Common myeloid progenitor, CD34-positive (primary cell): ENCODE measurements around the gene ARMC3.
"Not testable (repeated sequence)": the region's sequence is repeated elsewhere in the genome, so short reads cannot be mapped to it uniquely, and the experiment has no call there.

Source experiments
- CTCF ChIA-PET: fragments of 350-600 bp; sonication (Branson Sonifier 250); formaldehyde crosslinking; loops from one replicate; lab custom pipeline; 2021; ENCODE audit warnings: antibody characterized with exemption; lab: Charles Lee
- POLR2A ChIA-PET: fragments of 350-600 bp; sonication (Branson Sonifier 250); formaldehyde crosslinking; loops from one replicate; lab custom pipeline; 2021; ENCODE audit warnings: antibody characterized with exemption; lab: Charles Lee
- DNase-seq, 3 donors: peaks; one replicate each; pipeline versions ENCODE4 v3.0.0 to v3.0.0-alpha.2; 2013
- H3K27ac ChIP-seq, 2 experiments: 1 replicate in 1 of 2; 2 replicates in 1 of 2; pipeline ENCODE4 v1.7.0; 2013; ENCODE audit warnings: inconsistent platforms in 2 of 2, low read length in 2 of 2, mild to moderate bottlenecking in 2 of 2, low read depth in 1 of 2, moderate library complexity in 1 of 2; ENCODE audit not compliant: severe bottlenecking in 2 of 2, insufficient read depth in 1 of 2, poor library complexity in 1 of 2
- H3K27me3 ChIP-seq, 5 experiments: replicated peaks in 2 of 5; 1 replicate in 3 of 5; 2 replicates in 2 of 5; pipeline versions ENCODE4 v1.6.1 to v1.7.0; 2013; ENCODE audit warnings: low read length in 4 of 5, mild to moderate bottlenecking in 2 of 5, moderate library complexity in 2 of 5, inconsistent platforms in 1 of 5; ENCODE audit not compliant: insufficient read depth in 5 of 5, control insufficient read depth in 4 of 5
- H3K36me3 ChIP-seq, 4 experiments: 1 replicate in 2 of 4; 2 replicates in 2 of 4; pipeline versions ENCODE4 v1.6.1 to v1.7.0; 2013; ENCODE audit warnings: low read length in 3 of 4, control low read depth in 1 of 4, mild to moderate bottlenecking in 1 of 4; ENCODE audit not compliant: control insufficient read depth in 4 of 4, insufficient read depth in 4 of 4
- H3K4me1 ChIP-seq, 4 experiments: 1 replicate in 3 of 4; 2 replicates in 1 of 4; pipeline versions ENCODE4 v1.6.1 to v1.7.1; 2013; ENCODE audit warnings: low read length in 3 of 4, mild to moderate bottlenecking in 3 of 4, control low read depth in 1 of 4, inconsistent platforms in 1 of 4, moderate library complexity in 1 of 4; ENCODE audit not compliant: control insufficient read depth in 4 of 4, insufficient read depth in 4 of 4; ENCODE audit errors: control extremely low read depth in 1 of 4
- H3K4me3 ChIP-seq, 7 experiments: 1 replicate in 4 of 7; 2 replicates in 3 of 7; pipeline versions ENCODE4 v1.5.1 to v1.7.0; 2013; ENCODE audit warnings: mild to moderate bottlenecking in 7 of 7, low read length in 6 of 7, moderate library complexity in 6 of 7, inconsistent platforms in 2 of 7, low read depth in 2 of 7, control low read depth in 1 of 7; ENCODE audit not compliant: insufficient read depth in 4 of 7, control insufficient read depth in 1 of 7; ENCODE audit errors: extremely low read depth in 1 of 7
- H3K9me3 ChIP-seq, 5 experiments: 1 replicate in 4 of 5; 2 replicates in 1 of 5; pipeline versions ENCODE4 v1.6.1 to v1.7.1; 2013; ENCODE audit warnings: low read length in 4 of 5, mild to moderate bottlenecking in 2 of 5, inconsistent platforms in 1 of 5, low read depth in 1 of 5, moderate library complexity in 1 of 5; ENCODE audit not compliant: control insufficient read depth in 4 of 5, insufficient read depth in 2 of 5; ENCODE audit errors: control extremely low read depth in 1 of 5
- WGBS: methylation state at CpG from one replicate; pipeline ENCODE4 v1.1.5; 2013; ENCODE audit not compliant: insufficient coverage; 5-methylcytosine and 5-hydroxymethylcytosine counted together

Gene ARMC3

DNA sequence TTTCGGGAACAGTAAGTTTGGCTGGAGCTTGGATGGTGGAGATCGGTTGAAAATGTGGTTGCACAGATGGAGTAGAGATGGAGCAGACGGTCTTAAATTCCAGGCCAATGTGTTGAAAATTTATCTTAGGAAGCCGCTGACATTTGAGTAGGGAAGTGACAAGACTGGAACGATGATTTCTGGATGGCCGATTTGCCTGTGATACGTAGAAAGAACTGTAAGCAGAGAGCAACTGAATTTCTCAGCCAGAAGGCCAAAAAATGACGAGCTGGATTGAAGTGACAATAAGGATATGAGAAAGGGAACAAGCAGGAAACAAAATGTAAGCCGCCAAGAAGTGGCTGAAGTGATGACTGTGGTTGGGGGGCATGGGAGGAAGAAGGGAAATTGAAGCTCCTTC is 687 bp upstream of the ARMC3 start:
- Histone ChIP-seq H3K4me1 (peaks cover 0 to 11% (median 7%) of the 10 kb centered on the region in 4 experiments), H3K4me3 (peak overlapping the region in 4 of 7 experiments; percentile 62 to 89 (median 76)), H3K9me3 (peaks cover 0 to 3% (median 0%) of the 10 kb centered on the region in 5 experiments), H3K36me3 (no peaks in the 10 kb centered on the region), H3K27ac (no peak overlapping the region), H3K27me3 (no peaks in the 10 kb centered on the region)
- CTCF ChIA-PET: interaction anchor here (1.6 kb wide), 1 partner anchor 11 kb away, joined by 4 read pairs; no protein-coding TSS in a partner anchor
- DNase-seq: no peak
- POLR2A ChIA-PET: no interaction called here
- 67% methylated on average over 9 of the region's 9 CpGs for WGBS

- H3K4me3 ChIP-seq, DNase-seq, H3K9me3 ChIP-seq, POLR2A ChIA-PET, H3K27me3 ChIP-seq, H3K36me3 ChIP-seq, CTCF ChIA-PET, H3K27ac ChIP-seq: not testable (repeated sequence)
- H3K4me1 ChIP-seq: peaks cover 0 to 11% (median 7%) of the 10 kb centered on the region in 4 experiments
- WGBS: no CpG with 5 or more reads among the region's 4 CpGs
Measured at GRCh38 chr10:22929053-22929452, 1.2 kb downstream of the ARMC3 start.

- Histone ChIP-seq H3K36me3 (no peaks in the 10 kb centered on the region), H3K27me3 (no peaks in the 10 kb centered on the region), H3K27ac (no peak overlapping the region), H3K4me1 (peaks cover 0 to 11% (median 7%) of the 10 kb centered on the region in 4 experiments), H3K9me3 (no peaks in the 10 kb centered on the region), H3K4me3 (no peak overlapping the region)
- WGBS: no CpG with 5 or more reads among the region's 2 CpGs
- POLR2A ChIA-PET: no interaction called here
- peak in 1 of 3 donors; percentile 6 for DNase-seq
- CTCF ChIA-PET: no interaction called here
Measured at GRCh38 chr10:22931948-22932347, 4.1 kb downstream of the ARMC3 start.

DNA sequence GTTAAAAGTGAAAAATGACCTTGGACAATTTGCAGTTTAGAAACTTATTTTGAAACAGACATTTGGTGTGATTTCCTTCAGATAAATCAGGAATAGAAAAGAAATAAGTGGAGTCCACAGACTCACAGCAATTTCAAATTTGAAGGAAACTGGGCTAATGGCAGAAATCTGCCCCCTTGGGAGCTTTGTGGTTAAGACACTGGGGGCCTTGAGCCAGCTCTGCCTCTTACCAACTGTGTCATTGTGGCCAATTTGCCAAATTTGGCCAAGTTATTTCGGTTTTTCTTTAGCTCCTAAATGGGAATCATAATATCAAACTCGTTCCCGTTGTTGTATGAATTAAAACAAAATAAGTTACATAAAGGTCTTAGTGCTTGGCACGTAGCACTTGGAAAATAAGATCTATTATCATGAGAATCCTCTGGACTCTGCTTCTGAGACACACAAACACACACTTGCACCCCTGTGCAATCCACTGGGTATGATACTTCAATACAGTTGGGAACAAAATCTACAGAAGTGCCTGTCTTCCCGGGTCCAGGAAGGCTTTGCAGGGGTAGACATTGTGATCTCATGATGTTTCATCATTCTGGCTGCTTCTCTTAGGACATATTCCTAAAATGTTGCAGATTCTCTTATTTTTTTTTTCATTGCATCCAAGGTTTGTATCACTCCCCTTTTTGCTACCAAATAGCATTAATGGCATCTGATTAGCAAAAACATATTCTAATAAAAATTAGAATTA is 4.9 kb downstream of the ARMC3 start:
- ChIA-PET POLR2A (no interaction called here), CTCF (interaction anchor here (0.6 kb wide), 1 partner anchor 76 kb away, joined by 3 read pairs; no protein-coding TSS in a partner anchor)
- H3K4me1 ChIP-seq: peaks cover 0 to 4% (median 4%) of the 10 kb centered on the region in 4 experiments
- no peak for DNase-seq
- H3K27ac ChIP-seq: no peak overlapping the region
- H3K36me3 ChIP-seq: no peaks in the 10 kb centered on the region
- 100% methylated on average over 1 of the region's 5 CpGs for WGBS
- H3K27me3 ChIP-seq: no peaks in the 10 kb centered on the region
- no peaks in the 10 kb centered on the region for H3K9me3 ChIP-seq
- H3K4me3 ChIP-seq: no peak overlapping the region

DNA sequence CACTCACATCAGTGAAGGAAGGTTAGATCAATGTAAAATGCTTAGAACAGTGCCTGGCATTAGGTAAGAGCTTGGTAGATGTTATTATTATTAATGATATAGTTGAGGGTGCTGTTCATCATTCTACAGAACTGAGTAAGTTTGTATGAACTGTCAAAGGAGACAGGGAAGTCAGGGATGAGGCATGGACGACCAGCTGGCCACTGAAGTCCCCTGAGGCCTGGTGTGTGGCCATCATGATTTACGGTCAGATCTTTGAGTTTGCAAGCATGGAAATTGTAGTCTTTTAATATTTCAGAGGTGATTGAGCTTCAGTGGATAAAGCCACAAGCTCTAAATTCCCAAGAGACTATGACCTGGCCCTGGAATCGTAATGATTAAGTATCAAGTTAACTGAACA is 6.9 kb downstream of the ARMC3 start:
- POLR2A ChIA-PET: no interaction called here
- DNase-seq: no peak
- WGBS: 100% methylated on average over 2 of the region's 3 CpGs
- no peaks in the 10 kb centered on the region for H3K27me3 ChIP-seq
- H3K36me3 ChIP-seq: no peaks in the 10 kb centered on the region
- H3K9me3 ChIP-seq: no peaks in the 10 kb centered on the region
- CTCF ChIA-PET: interaction anchor here (1.2 to 2.1 kb wide), 2 partner anchors 9 to 10 kb away, joined by 4 to 9 read pairs; no protein-coding TSS in a partner anchor
- H3K27ac ChIP-seq: no peak overlapping the region
- no peak overlapping the region for H3K4me3 ChIP-seq
- no peaks in the 10 kb centered on the region for H3K4me1 ChIP-seq

GRCh38 chr10:22942437-22942836 is 14.6 kb downstream of the ARMC3 start:
- Histone ChIP-seq H3K27me3 (no peaks in the 10 kb centered on the region), H3K27ac (no peak overlapping the region), H3K9me3 (peaks cover 0 to 9% (median 0%) of the 10 kb centered on the region in 5 experiments), H3K4me3 (no peak overlapping the region), H3K36me3 (no peaks in the 10 kb centered on the region), H3K4me1 (no peaks in the 10 kb centered on the region)
- ChIA-PET POLR2A (no interaction called here), CTCF (interaction anchor here (0.6 kb wide), 1 partner anchor 9 kb away, joined by 3 read pairs; no protein-coding TSS in a partner anchor)
- whole genome bisulfite sequencing: no CpG with 5 or more reads among the region's 1 CpG
- no peak for DNase-seq

DNA sequence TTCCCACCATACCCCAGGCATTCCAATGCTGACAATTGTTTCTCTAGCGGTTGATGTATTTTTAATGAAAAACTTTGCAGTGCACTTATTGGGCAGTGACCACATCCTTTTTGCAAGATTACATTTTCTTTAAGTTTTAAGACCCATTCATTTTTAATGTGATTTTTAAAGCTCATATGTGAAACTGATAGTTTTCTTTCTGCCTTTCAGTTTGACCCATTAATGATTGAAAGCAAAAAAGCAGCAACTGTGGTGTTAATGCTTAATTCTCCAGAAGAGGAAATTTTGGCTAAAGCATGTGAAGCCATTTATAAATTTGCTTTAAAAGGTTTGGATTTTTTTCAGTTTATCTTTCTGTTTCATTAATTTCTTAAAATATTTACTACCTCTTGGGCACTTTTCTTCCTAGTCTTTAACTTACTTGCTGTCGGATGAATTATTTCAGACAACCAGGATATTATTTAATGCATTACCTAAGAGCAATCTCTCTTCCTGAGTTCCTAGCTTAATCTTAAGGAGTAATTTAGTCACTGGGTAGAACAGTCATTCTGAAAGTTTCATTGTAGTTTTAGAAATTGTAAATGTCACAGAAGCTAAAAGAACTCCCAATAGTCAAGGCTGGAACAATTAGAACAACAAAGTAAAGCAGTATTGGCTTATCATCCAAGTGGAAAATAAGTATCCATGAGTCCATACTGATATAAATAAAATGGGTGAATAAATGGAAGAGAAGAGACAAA is 18.3 kb downstream of the ARMC3 start:
- CTCF ChIA-PET: interaction anchor here (1.2 to 1.5 kb wide), 2 partner anchors 9 to 27 kb away, joined by 3 read pairs; no protein-coding TSS in a partner anchor
- Histone ChIP-seq H3K4me1 (no peaks in the 10 kb centered on the region), H3K9me3 (peaks cover 0 to 18% (median 0%) of the 10 kb centered on the region in 5 experiments), H3K36me3 (no peaks in the 10 kb centered on the region), H3K4me3 (no peak overlapping the region), H3K27me3 (no peaks in the 10 kb centered on the region), H3K27ac (no peak overlapping the region)
- DNase-seq: no peak
- POLR2A ChIA-PET: no interaction called here
- 100% methylated on average over 1 of the region's 2 CpGs for WGBS
